ENCODE measurements around the gene TRIM17.

Gene TRIM17

GRCh38 chr1:228417483-228418203 lies 982 bp upstream of the TRIM17 start:
- in situ Hi-C loops (cut with MboI; ENCODE audit: low sequenced_read_pairs), result no loop called here

DNA sequence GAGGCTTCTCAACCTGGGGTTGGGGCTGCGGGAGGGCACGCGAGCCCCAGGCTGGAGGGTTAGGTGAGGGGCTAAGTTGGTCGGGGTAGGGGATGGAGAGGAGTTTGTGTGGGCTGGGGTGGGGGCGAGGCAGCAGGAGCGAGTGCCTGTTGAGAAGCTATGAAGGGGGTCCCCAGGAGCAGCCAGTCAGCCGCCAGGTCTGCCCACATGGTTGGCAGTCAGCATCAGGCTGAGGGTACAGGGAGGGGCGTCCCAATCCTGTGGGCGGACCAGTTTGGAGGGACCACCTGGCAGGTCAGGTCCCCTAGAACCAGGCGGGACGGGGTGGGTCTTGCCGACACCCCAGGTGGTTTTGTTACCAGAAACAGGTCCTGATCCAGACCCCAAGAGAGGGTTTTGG lies 400 bp upstream of the TRIM17 start:
- in situ Hi-C loops (cut with MboI; ENCODE audit: low sequenced_read_pairs), result no loop called here

DNA sequence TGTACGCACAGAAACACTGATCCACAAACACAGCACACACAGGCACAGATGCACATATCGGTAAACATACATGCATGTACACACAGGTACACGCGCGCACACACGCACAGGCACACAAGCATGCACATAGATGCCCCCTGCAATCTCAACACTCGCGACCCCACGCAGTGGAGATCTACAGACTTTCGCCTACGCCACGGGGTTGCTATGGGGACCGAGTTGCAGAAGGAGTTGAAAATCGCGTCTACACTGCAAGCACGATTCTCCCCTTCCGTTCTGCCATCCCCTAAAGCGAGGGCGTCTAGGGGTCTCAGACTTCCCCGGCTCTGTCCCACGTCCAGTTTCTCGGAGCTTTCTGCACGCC lies 826 bp downstream of the TRIM17 start:
- in situ Hi-C loops (cut with MboI; ENCODE audit: low sequenced_read_pairs), result no loop called here

- in situ Hi-C loops (cut with MboI; ENCODE audit: low sequenced_read_pairs), result no loop called here
Measured at GRCh38 chr1:228415221-228415620, 1.4 kb downstream of the TRIM17 start.

- in situ Hi-C loops (cut with MboI; ENCODE audit: low sequenced_read_pairs), result no loop called here
Measured at GRCh38 chr1:228414511-228415211, 2.0 kb downstream of the TRIM17 start.

- in situ Hi-C loops (cut with MboI; ENCODE audit: low sequenced_read_pairs), result no loop called here
Measured at GRCh38 chr1:228413241-228414010, 3.2 kb downstream of the TRIM17 start.

- in situ Hi-C loops (cut with MboI; ENCODE audit: low sequenced_read_pairs), result no loop called here
Measured at GRCh38 chr1:228411548-228412430, 4.9 kb downstream of the TRIM17 start.

- in situ Hi-C loops (cut with MboI; ENCODE audit: low sequenced_read_pairs), result no loop called here
Measured at GRCh38 chr1:228411121-228411520, 5.5 kb downstream of the TRIM17 start.

- in situ Hi-C loops (cut with MboI; ENCODE audit: low sequenced_read_pairs), result no loop called here
Measured at GRCh38 chr1:228410671-228411070, 6.0 kb downstream of the TRIM17 start.

- in situ Hi-C loops (cut with MboI; ENCODE audit: low sequenced_read_pairs), result no loop called here
Measured at GRCh38 chr1:228410015-228410414, 6.6 kb downstream of the TRIM17 start.

- in situ Hi-C loops (cut with MboI; ENCODE audit: low sequenced_read_pairs), result no loop called here
Measured at GRCh38 chr1:228408869-228409805, 7.5 kb downstream of the TRIM17 start.

DNA sequence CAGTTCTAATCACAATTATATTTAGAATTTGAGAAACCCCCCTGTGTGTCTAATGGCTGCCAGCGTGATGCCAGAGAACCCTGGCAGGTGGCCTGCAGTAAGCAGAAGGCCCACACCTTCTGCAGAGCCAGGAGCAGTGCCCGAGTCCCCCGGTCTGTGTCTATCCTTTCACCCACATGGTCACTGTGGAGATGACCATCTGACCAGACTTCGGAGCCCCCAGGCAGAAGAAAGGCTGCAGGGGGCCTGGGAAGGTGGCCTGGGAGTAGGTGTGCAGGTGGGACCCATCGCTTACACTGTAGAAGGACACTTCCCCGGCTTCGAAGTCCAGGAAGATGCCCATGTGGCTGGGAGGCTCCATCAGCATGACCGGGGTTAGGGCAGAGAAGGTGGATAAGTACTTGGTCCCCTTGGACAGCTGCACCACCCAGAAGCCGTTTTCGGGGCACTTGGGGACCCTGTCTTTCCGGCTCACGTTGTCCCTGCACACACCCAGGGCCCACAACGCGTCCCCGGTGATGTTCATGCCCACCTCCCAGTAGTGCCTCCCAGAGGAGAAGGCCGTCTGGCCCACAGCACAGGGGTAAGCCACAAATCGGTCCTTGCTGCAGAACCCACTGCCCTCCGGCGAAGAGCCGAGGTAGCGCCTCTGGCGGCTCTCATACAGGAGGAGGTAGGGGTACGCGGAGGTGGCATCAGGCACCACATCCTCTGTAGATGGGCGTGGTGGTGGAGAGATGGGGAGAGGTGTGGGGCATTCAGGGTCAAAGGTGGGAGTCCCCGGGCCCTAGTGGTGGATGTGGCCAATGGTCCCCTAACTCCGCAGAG lies 8.4 kb downstream of the TRIM17 start:
- in situ Hi-C loops (cut with MboI; ENCODE audit: low sequenced_read_pairs), result no loop called here

GRCh38 chr1:228407106-228408040 lies 9.3 kb downstream of the TRIM17 start:
- in situ Hi-C loops (cut with MboI; ENCODE audit: low sequenced_read_pairs), result no loop called here

GRCh38 chr1:228405979-228406228 lies 10.8 kb downstream of the TRIM17 start:
- in situ Hi-C loops (cut with MboI; ENCODE audit: low sequenced_read_pairs), result no loop called here

DNA sequence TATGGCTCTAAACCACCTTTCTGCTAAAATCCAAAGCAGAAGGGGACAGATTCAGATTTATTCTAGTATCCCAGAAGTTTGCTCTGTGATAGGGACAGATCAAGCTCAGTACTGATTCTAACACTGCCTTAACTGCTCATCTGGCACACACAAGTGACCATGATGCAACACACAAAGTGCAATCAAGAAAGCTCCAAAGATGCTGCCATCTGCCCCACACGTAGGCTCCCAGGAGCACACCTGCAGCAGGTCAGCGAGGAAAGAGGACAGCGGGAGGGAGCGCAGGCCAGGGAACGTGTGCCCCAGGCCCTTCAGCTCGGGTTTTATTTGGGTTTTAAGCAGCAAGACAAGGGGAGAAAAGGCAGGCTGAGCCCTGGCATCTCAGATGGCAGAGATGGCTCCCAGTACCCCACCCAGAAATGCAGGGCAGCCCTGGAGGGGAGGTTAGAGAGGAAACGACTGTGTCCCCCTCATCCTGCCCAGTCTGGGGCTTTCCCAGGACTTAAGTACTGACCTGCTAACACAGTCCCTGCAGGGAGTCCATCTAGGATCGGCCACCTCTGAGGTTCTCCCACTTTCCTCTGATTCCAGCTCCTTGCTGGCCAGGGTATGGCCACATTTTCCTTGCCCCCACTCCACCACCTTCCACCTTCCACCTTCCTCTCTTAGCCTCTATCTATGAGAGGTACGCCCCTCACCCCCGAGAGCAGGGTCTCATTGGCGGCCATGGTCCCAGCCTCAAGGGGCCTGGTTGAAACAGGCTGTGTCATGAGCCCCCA lies 11.3 kb downstream of the TRIM17 start:
- in situ Hi-C loops (cut with MboI; ENCODE audit: low sequenced_read_pairs), result no loop called here

DNA sequence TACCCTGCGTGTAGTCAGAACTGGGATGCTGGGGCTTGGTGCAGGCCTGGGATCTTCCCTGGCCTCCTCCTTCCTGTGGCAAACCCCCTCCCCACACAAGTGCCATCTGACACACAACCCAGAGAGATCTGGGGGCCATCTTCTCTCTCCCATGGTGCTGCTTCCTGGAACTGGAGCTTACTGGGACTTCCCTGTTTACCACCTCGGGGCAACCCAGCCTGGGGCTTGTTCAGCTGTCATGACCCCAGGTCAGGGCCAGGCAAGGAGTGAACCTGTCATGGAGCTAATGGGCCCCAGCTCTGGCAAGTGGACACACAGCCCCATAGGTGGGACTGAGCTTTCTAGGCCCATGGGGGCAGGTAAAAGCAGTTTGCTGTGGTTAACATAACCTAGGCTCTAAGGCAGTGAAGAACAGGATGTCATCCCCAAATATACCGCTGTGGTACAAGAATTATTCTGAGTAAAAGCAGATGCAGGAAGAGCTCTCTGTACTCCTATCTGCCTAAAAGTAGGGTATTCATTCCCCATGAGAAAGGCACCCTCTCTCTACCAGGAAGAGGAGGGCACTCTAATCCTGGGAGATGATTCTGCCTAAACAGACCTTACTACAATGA lies 12.4 kb downstream of the TRIM17 start:
- in situ Hi-C loops (cut with MboI; ENCODE audit: low sequenced_read_pairs), result no loop called here

- in situ Hi-C loops (cut with MboI; ENCODE audit: low sequenced_read_pairs), result no loop called here
Measured at GRCh38 chr1:228403231-228403631, 13.4 kb downstream of the TRIM17 start.

Measured in HL-60/S4 treated with retinoic acid at 250 ng/mL for 4 days and 3 days (cell line).